ENCODE results near the gene CAMK1G.
A peak's percentile ranks its signal among the peaks of the same experiment; 100 is the strongest.

Gene CAMK1G

GRCh38 chr1:209565759-209566678 is 17.5 kb upstream of the CAMK1G start:
- peak; percentile 72 for DNase-seq (ENCODE audit: low read depth)

DNA sequence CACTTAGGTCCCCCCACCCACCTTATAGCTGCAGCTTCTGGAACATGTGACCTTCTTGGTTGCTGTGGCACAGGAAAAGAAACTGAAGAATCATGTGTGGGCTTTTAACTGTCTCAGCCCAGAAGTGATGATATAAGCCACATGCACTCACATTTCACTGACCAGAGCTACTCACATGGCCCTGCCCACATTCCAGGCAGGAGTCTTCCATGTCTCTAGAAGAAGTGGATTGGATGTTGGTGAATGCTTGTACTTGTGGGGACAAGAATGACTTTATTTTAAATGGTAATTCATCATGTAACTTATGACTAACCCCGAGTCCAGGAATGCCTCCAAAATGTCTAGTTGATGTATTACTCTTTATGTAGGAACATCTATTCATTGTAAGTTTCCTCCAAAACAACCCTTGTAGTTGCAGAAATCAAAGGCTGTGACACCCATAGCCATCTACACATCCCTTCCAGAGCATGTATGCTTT is 15.8 kb upstream of the CAMK1G start:
- DNase-seq (ENCODE audit: low read depth) = peak; percentile 84

DNA sequence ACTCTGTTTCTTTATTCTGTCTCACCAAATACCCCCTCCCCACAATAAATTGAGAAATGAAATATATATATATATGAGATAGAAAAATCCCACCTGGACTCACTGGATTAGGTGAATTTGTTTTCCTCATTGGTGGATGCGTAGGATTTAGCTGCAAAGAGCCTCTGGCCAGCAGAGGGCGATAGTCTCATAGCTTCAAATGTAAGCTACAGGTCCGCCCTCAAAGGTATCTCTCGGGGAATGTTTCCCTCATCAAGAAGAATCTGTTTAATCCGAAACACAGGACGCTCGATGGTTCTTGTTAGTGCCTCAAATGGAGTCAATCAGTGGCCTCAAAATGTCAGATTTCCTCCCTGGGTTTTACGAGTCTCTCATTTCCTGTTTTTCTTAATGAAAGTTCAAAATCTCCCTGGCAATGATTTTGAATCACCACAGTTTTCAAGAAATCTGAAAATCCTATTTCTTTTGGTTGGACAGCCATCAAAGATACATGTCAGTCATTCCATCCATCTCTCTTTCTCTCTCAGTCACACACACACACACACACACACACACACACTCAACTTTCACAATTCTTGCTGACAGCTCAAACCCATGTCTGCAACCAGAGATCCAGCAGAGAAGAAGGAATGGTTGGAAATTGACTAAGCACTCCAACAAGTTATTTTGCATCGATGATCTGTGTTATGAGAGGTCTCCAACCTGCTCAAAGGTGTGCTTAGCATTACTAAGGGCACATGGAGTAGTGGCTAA is 13.9 kb upstream of the CAMK1G start:
- peak; percentile 73 for DNase-seq (ENCODE audit: low read depth)

- DNase-seq (ENCODE audit: low read depth) = no peak
Observed at GRCh38 chr1:209570743-209571142, 12.8 kb upstream of the CAMK1G start.

DNA sequence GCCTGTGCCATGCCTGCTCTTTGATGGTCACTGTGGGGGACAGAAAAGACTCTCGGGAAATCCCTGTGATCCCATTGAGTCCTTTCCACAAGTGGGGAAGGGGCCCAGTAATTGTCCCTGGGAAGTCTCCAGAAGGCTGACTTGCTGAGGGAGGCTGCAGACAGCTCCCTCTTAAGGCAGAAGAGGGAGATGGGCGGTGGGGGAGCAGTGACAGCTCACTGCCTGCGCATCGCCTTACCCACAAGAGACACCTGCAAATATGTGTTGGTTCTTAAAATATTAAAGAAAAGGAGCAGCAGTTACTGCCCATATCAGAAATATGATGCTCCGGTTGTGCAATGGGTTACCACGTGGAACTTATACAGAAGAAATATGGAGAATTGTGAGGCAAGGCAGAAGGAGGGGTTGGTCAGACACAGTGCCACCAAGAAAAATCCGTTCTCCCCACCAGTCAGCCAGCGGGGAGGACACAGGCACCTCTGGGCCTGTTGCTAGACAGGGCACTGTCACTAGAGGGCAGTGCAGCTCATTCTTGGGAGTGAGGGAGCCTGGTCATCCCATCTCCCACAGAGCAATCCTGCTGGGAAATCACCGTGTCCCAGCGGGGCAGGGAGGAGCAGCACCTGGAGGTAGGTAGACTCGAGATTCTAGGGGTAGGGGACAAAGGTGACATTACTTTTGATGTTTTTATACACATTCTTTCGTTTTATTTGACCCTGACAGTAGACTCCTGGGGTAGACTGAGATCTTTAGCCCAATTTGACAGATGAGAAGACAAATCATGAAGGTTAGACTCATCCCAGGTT is 6.9 kb upstream of the CAMK1G start:
- DNase-seq (ENCODE audit: low read depth) = peak; percentile 53

DNA sequence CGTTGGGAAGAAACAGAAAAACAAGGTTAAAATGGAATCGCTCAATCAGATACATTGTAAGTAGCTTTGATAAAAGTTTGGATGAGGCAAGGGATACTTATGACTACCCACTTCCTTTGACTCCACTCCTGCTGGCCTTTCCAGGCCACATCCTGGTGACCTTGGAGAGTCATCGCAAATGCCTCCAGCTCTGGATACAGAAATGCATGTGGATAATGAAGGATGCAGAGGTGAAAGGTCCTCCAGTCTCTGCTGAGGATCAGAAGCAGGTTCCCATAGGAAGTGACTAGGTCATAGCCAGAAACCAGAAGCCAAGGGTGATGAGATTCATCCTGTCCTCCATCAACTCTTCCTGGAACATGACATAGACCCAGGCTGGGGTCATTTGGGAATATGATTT is 6.2 kb upstream of the CAMK1G start:
- peak; percentile 54 for DNase-seq (ENCODE audit: low read depth)

GRCh38 chr1:209580577-209580976 is 2.9 kb upstream of the CAMK1G start:
- DNase-seq (ENCODE audit: low read depth) = no peak

DNA sequence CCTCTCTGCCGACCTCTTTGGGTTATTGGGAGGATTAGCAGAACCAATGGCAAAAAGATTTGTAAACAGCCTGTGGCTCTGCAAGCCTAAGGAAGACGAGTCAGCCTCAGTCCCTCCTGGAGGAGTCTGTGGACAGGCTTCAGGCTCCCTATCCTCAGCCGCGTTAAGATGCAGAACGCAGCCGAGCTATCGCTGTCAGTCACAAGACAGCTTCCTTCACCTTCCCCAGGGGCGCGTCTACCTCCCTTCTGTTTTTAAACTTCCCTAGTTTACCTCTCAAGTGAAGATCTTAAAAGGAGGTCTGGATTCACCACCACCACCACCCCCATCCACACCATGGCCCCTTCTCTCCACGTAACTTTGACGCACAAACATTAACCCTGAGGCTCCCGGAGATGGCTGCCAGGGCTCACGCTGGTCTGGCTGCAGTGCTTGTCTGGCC is 738 bp downstream of the CAMK1G start:
- peak; percentile 13 for DNase-seq (ENCODE audit: low read depth)

DNA sequence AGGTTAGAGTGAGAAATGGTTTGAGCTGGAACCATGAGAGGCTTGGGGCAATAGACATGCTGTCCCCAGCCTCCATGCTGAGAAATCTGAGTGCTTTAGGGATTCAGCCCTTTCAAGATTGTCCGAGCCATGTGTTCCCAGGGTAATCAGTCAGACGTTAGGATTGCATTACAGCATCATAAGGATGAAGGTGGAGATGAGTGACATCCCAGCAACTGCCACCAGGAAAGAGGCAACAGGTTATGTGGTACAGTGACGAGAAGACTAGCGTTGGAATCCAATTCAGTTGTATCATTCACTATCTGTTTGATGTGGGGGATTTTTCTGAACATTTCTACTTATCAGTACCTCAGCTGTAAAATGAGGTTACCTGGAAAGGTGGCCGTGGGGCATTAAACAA is 1.7 kb downstream of the CAMK1G start:
- DNase-seq (ENCODE audit: low read depth) = no peak

DNA sequence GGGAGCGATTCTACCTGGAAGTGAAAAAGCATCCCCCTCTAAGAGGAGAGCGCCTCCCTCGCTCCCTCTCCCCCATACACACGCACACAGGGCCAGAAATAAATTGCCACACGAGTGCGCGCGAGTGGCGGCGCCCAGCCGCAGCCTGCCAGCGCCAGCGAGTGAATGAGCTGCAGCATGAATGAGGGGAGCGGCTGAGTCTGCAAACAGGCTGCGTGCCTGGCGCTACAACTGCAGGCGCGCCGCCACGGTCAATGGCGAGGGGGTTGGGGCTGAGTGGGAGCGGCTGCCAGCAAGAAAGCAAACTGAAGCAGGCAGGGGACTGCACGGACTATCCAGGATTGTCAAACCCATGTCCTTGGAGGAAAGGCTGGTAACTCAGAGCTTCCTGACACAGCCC is 2.2 kb downstream of the CAMK1G start:
- peak; percentile 35 for DNase-seq (ENCODE audit: low read depth)

GRCh38 chr1:209586221-209586740 is 2.8 kb downstream of the CAMK1G start:
- no peak for DNase-seq (ENCODE audit: low read depth)

DNA sequence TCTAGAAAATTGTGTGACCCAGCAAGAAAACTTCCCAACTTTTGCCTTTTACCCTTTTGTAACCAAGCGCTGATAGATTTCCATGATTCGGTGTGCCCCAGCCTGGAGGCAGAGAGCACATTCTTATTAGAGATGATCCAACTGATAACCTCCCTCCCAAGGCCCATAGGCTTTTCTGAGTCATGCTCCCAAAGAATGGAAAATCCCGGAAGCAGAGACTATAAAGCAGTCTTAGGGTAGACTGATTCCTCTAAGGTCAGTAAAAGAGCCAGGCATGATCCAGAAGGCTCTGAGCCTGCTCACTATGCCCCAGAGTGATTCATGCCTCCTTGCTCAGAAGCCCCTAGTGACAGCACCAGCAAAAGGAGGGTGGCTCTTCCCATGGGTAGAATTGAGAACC is 4.3 kb downstream of the CAMK1G start:
- peak; percentile 61 for DNase-seq (ENCODE audit: low read depth)

DNA sequence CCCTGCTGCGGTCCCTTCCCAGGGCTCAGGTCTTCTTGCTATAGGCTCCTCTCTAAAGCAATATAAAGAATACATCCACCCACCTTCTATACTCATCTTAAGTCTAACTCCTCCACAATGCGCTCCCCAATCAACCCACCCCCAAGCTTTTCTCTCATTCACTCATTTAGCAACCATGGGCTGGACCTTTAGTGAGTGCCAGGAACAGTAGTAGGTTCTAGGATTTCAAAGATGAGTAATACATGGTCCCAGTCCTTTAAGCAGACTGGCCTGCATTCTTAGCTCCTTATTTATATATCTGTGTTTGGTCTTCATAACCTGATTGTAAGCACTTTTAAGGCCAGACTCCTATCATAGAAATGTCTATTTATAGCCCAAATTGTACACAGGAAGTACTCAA is 5.9 kb downstream of the CAMK1G start:
- DNase-seq (ENCODE audit: low read depth) = no peak

DNA sequence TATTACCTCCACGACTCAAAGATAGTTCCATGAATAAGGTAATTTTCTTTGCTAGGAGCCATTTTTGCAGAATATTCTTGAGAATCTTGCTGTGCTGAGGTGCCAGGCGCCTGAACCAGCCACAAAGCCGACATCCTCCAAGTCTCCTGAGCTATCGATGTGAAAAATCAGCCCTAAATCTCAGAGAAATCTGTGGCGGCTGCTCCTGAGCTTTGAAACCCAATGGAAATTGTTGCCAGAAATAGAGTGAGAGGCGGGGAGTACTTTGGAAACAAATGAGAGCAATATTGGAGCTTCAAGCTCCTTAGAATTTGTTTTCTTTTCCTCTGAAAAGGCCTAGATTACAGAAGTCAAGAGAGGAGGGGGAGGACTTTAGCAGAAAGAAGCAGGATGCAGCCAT is 6.3 kb downstream of the CAMK1G start:
- DNase-seq (ENCODE audit: low read depth) = no peak

DNA sequence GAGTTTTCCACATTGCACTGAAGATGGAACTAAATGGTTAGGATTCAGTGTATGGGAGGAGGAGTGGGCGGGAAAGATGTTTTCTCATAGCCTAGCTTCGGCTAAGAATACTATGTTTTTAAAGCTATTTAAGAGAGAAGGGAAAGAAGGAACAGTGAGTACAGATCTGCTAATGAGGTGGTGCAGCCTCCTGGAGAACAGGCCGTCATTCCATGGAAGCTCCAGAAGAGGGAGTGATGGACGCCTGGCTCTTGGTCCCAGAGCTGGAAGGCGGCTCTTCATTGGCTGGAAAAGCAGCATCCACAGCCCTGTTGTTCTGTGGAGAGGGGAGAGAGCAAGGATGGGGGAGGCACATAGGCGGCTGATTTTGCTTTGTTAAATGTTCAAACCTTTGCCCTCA is 6.9 kb downstream of the CAMK1G start:
- peak; percentile 25 for DNase-seq (ENCODE audit: low read depth)

DNA sequence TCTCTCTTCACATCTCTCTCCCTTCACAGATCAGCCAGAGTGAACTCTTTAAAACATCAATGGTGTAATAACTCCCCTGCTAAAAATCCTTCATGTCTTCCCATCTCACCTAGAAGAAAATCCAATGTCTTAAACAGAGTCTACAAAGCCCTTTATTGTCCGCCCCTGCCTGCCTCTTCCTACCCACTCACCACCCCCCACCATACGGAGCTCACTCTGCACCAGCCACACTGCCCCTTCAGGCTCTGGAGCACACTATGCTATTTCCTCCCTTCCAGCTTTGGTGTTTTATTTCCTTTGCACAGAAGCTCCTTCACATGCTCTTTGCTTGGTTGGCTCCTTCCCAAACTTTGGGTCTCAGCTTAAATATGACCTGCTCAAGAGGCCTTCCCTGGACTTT is 10.2 kb downstream of the CAMK1G start:
- DNase-seq (ENCODE audit: low read depth) = no peak

DNA sequence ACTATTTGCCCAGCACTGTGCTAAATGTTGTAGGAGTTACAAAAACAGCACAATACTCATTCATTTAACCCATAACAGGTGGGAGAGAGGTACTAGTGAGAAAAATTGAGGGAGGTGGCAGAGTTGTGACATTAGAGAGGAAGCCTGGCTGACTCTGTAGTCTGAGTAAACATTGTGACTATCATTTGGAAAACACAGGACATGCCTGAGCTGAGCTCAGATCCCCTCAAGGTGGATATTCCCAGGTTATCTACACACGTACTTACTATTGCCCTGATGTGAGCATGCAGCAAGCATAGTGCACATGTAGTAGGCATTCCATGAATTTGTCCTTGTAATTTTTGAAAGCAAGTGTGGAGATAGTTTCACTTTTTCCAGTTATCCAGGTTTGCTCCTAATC is 10.9 kb downstream of the CAMK1G start:
- no peak for DNase-seq (ENCODE audit: low read depth)

- DNase-seq (ENCODE audit: low read depth) = no peak
Observed at GRCh38 chr1:209595028-209595427, 11.5 kb downstream of the CAMK1G start.

DNA sequence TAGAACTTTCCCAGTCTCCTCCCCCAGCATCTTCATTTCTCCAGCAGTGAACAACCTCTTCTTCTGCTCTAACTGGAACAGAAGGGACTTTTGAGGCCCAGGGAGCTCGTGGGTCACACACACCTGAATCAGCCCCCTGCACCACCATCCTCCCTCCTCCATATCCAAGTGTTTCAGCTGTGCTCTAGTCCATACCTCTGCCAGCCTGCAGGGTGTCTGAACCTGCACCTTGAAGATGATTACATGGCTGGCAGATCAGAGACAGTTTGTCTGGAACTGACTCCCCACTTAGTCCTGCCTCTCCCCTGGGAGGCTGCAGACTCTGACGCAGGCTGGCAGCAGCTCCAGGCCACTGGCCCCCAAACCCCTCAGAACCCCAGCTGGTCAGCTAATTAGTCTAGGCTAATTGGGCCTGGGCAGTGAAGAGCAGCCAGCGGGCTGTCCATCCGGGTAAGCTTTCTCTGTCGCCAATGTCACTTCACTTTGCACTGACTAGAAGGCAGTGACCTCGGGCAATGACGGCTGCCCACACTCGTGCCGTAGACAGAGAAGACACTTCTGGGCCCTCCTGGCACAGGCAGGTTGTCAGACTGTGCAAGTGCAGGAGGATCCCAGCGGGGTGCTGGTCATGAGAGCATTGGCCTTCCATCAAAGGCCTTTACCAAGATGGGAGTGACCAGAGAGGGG is 12.2 kb downstream of the CAMK1G start:
- DNase-seq (ENCODE audit: low read depth) = no peak

- DNase-seq (ENCODE audit: low read depth) = no peak
Observed at GRCh38 chr1:209597499-209597898, 14.0 kb downstream of the CAMK1G start.

DNA sequence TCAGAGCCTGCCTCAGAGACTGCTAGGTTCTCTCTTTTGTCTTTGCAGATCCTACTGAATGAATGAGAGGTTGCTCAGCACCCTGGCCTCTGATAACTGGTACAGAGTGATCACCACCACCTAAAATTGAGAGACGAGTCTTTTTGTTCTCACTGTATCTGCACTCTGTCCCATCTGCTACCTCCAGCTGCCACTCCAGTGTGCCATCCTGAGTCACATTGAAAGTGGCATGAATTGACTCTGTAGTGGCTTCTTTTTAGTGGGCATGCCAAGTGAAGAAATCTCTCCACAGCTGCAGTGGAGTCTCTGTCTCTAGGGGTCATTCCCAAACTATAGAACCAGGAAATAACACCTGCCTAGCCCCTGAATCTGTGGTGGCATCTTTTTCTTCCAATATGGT is 14.7 kb downstream of the CAMK1G start:
- no peak for DNase-seq (ENCODE audit: low read depth)
